ENCODE data around the gene TULP4.
"Not testable (repeated sequence)": the region's sequence is repeated elsewhere in the genome, so short reads cannot be mapped to it uniquely, and the experiment has no call there.

DNA sequence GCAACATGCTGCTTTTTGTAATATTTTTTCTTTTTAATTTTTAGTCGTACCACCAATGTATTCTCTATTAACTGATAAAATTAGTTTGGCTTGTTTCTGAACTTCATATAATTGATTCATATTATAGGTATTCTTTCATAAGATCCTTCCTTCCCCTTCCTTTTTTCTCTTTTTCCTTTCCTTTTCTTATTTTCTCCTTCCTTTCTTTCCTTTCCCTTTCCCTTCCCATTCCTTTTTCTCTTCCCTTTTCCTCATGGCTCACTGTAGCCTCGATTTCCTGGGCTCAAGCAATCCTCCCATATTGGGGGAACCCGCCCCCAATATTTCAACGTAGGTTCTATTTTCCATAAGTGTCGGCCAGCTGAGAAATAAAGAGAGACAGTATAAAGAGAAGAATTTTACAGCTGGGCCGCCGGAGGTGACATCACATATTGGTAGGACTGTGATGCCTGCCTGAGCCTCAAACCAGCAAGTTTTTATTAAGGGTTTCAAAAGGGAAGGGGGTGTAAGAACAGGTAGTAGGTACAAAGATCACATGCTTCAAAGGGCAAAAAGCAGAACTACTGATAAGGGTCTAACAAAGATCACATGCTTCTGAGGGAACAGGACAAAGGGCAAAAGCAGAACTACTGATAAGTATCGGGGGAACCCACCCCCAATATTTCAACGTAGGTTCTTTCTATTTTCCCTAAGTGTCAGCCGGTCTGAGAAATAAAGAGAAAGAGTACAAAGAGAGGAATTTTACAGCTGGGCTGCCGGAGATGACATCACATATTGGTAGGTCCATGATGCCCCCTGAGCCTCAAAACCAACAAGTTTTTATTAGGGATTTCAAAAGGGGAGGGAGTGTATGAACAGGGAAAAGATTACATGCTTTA, 16.1 kb upstream of the TULP4 start:
- TF ChIP-seq, protein P1, sequence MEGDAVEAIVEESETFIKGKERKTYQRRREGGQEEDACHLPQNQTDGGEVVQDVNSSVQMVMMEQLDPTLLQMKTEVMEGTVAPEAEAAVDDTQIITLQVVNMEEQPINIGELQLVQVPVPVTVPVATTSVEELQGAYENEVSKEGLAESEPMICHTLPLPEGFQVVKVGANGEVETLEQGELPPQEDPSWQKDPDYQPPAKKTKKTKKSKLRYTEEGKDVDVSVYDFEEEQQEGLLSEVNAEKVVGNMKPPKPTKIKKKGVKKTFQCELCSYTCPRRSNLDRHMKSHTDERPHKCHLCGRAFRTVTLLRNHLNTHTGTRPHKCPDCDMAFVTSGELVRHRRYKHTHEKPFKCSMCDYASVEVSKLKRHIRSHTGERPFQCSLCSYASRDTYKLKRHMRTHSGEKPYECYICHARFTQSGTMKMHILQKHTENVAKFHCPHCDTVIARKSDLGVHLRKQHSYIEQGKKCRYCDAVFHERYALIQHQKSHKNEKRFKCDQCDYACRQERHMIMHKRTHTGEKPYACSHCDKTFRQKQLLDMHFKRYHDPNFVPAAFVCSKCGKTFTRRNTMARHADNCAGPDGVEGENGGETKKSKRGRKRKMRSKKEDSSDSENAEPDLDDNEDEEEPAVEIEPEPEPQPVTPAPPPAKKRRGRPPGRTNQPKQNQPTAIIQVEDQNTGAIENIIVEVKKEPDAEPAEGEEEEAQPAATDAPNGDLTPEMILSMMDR (IDR thresholded peaks at IDR 0.05) = not testable (repeated sequence)
- not testable (repeated sequence) for TF ChIP-seq EZH2 (IDR thresholded peaks at IDR 0.05; ENCODE audit: borderline replicate concordance, insufficient read depth, low read depth, low read length, poor library complexity, severe bottlenecking)
